ENCODE data around the gene SGSM2. TPM values are rescaled to one million over a fixed set of nuclear protein-coding genes. Genes with fewer than 3 reads are reported as not detected.
A peak's percentile ranks its signal among the peaks of the same experiment; 100 is the strongest.

The SGSM2 gene
- total RNA-seq, 2 experiments from 2014 or later, result 21.4 to 28.0 TPM

- no peak for ATAC-seq
- H3K4me3 Mint-ChIP-seq, result no peak overlapping the region
- intact Hi-C loops (cut with DNase I, micrococcal nuclease), result loop anchor here (1.0 to 5.0 kb wide), 14 partner anchors 17 to 1302 kb away; partner anchors contain the start of genes MNT (in 2 of the 2), SMG6 (in 2 of the 2), SRR (in 2 of the 2) and CLUH (in 1 of the 2)
Measured at GRCh38 chr17:2335726-2336214, 1.5 kb upstream of the SGSM2 start.

DNA sequence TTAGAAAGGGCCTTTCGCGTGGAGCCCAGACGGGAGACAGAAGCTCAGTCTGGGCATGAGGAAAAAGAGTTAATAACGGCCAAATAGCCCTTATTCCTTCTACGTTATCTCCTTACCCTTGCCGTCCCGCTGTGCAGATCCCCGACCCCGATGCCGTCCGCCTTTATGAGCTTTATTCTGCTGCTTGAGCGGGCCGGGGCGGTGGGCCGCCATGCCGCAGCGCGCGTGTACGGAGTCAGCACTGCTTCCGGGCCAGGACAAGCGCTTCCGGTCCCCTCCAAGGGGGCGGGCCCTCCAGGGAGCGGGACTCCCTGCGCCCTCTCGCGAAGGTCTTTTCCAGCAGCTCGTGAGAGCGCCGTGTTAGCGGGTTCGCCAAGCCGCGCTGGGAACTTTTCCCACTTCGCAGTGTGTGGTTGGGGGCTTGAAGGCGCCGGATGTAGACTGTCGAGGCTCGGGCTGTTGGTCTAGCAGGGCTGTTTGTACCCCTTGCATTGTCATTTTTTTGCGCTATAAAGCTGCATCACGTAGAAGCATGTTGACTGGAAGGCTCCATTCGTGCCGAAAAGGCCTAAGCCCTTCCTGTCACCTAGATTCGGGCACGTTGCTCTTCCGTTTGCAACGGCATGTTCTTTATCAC, 968 bp upstream of the SGSM2 start, which contains the start of gene TSR1:
TSS of gene TSR1 (minus strand) at position 243 of the 637 bp plus-strand sequence. CDS start at position 213, 30 bp downstream.
- ChIA-PET CTCF (interaction anchor here (0.8 to 2.9 kb wide), 6 partner anchors 15 to 92 kb away, joined by 3 to 9 read pairs (median 4); no protein-coding TSS in a partner anchor), POLR2A (interaction anchor here (0.5 to 3.2 kb wide), 8 partner anchors 15 to 127 kb away, joined by 3 to 16 read pairs (median 4); partner anchors contain the start of genes SMG6 and SRR)
- peak within 1 kb of the TSS; percentile 99 for H3K27ac Mint-ChIP-seq
- intact Hi-C loops (cut with DNase I, micrococcal nuclease), result loop anchor here (1.0 to 5.0 kb wide), 14 partner anchors 16 to 1301 kb away; partner anchors contain the start of genes MNT (in 2 of the 2), SMG6 (in 2 of the 2), SRR (in 2 of the 2) and CLUH (in 1 of the 2)
- H3K4me3 Mint-ChIP-seq, result no peak within 1 kb of the TSS
- DNase-seq, result peak; percentile 94
- no peaks in the 10 kb centered on the region for H3K36me3 Mint-ChIP-seq (ENCODE audit: low read depth)
- peaks cover 14% of the 10 kb centered on the region for H3K4me1 Mint-ChIP-seq
- peak; percentile 93 for ATAC-seq
- no peaks in the 10 kb centered on the region for H3K9me3 Mint-ChIP-seq (ENCODE audit: low read depth)
- no peaks in the 10 kb centered on the region for H3K27me3 Mint-ChIP-seq

More at GRCh38 chr17:2335726-2336214, 1.5 kb upstream of the SGSM2 start:
- ChIA-PET POLR2A (interaction anchor here (0.6 to 3.2 kb wide), 6 partner anchors 14 to 126 kb away, joined by 3 to 16 read pairs (median 4); partner anchors contain the start of genes SMG6 and SRR), CTCF (interaction anchor here (0.8 to 2.9 kb wide), 6 partner anchors 16 to 91 kb away, joined by 3 to 9 read pairs (median 4); no protein-coding TSS in a partner anchor)
- Mint-ChIP-seq H3K27me3 (no peaks in the 10 kb centered on the region), H3K27ac (peak overlapping the region; percentile 99), H3K4me1 (peaks cover 17% of the 10 kb centered on the region), H3K36me3 (ENCODE audit: low read depth) (no peaks in the 10 kb centered on the region), H3K9me3 (ENCODE audit: low read depth) (no peaks in the 10 kb centered on the region)
- no peak for DNase-seq

- ChIA-PET POLR2A (interaction anchor here (0.7 to 3.2 kb wide), 5 partner anchors 8 to 305 kb away, joined by 3 to 16 read pairs (median 3); partner anchors contain the start of genes SMG6 and SRR), CTCF (interaction anchor here (1.1 to 1.4 kb wide), 6 partner anchors 9 to 279 kb away, joined by 3 to 5 read pairs (median 3); no protein-coding TSS in a partner anchor)
- intact Hi-C loops (cut with DNase I, micrococcal nuclease), result loop anchor here (1.0 to 5.0 kb wide), 9 partner anchors 15 to 1300 kb away; partner anchors contain the start of genes CTNS (in 1 of the 2), INPP5K (in 1 of the 2), MNT (in 1 of the 2) and SHPK (in 1 of the 2)
- Mint-ChIP-seq H3K27me3 (no peaks in the 10 kb centered on the region), H3K9me3 (ENCODE audit: low read depth) (no peaks in the 10 kb centered on the region), H3K27ac (peak overlapping the region; percentile 44), H3K4me1 (peaks cover 16% of the 10 kb centered on the region), H3K36me3 (ENCODE audit: low read depth) (peaks cover 4% of the 10 kb centered on the region), H3K4me3 (peak overlapping the region; percentile 68)
- peak; percentile 33 for ATAC-seq
- DNase-seq, result peak; percentile 73
Measured at GRCh38 chr17:2337544-2338314, 428 bp downstream of the SGSM2 start.

GRCh38 chr17:2338315-2338657, 985 bp downstream of the SGSM2 start:
- ChIA-PET CTCF (interaction anchor here (0.6 to 1.4 kb wide), 6 partner anchors 8 to 280 kb away, joined by 3 read pairs; no protein-coding TSS in a partner anchor), POLR2A (interaction anchor here (0.7 to 3.2 kb wide), 4 partner anchors 9 to 55 kb away, joined by 3 to 16 read pairs (median 4); partner anchors contain the start of genes SMG6 and SRR)
- intact Hi-C loops (cut with DNase I, micrococcal nuclease), result loop anchor here (5.0 kb wide), 2 partner anchors 286 to 1299 kb away; partner anchors contain the start of genes CTNS (in 1 of the 2) and SHPK (in 1 of the 2)
- H3K27ac Mint-ChIP-seq, result peak overlapping the region; percentile 44
- no peaks in the 10 kb centered on the region for H3K27me3 Mint-ChIP-seq
- no peak for ATAC-seq
- peaks cover 18% of the 10 kb centered on the region for H3K4me1 Mint-ChIP-seq
- peaks cover 4% of the 10 kb centered on the region for H3K36me3 Mint-ChIP-seq (ENCODE audit: low read depth)
- DNase-seq, result peak; percentile 24
- H3K4me3 Mint-ChIP-seq, result peak overlapping the region; percentile 68
- H3K9me3 Mint-ChIP-seq (ENCODE audit: low read depth), result no peaks in the 10 kb centered on the region

- Mint-ChIP-seq H3K36me3 (ENCODE audit: low read depth) (peaks cover 8% of the 10 kb centered on the region), H3K27ac (no peak overlapping the region), H3K4me1 (peaks cover 10% of the 10 kb centered on the region), H3K4me3 (no peak overlapping the region), H3K9me3 (ENCODE audit: low read depth) (no peaks in the 10 kb centered on the region), H3K27me3 (no peaks in the 10 kb centered on the region)
- intact Hi-C loops (cut with DNase I, micrococcal nuclease), result no loop called here
- CTCF ChIA-PET, result no interaction called here
- POLR2A ChIA-PET, result no interaction called here
- peak; percentile 76 for DNase-seq
- peak; percentile 87 for ATAC-seq
Measured at GRCh38 chr17:2343421-2343820, 6.1 kb downstream of the SGSM2 start.

DNA sequence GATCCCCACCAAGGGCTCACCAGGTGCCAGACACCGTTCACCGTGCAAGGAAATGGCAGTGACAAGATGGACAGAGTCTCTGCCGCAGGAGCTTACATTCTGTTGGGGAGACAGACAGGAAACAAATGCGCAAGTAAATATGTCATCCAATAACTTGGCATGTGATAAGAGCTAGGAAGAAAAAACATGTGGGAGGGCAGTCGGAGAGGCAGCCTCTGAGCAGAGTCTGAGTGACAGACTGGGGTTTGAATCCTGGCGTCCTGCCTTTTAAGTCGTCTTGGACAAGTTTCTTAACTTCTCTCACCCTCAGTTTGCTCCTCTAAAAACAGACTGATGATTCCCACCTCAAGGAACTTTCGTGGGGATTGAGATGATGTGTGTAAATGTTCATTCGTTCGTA, 7.2 kb downstream of the SGSM2 start:
- no peaks in the 10 kb centered on the region for H3K9me3 Mint-ChIP-seq (ENCODE audit: low read depth)
- no peaks in the 10 kb centered on the region for H3K27me3 Mint-ChIP-seq
- DNase-seq (no peak), ATAC-seq (no peak)
- POLR2A ChIA-PET, result no interaction called here
- peaks cover 8% of the 10 kb centered on the region for H3K4me1 Mint-ChIP-seq
- CTCF ChIA-PET, result interaction anchor here (1.0 kb wide), 1 partner anchor 8 kb away, joined by 3 read pairs; no protein-coding TSS in a partner anchor
- H3K27ac Mint-ChIP-seq, result no peak overlapping the region
- H3K4me3 Mint-ChIP-seq, result no peak overlapping the region
- intact Hi-C loops (cut with DNase I, micrococcal nuclease), result no loop called here
- H3K36me3 Mint-ChIP-seq (ENCODE audit: low read depth), result peaks cover 8% of the 10 kb centered on the region

DNA sequence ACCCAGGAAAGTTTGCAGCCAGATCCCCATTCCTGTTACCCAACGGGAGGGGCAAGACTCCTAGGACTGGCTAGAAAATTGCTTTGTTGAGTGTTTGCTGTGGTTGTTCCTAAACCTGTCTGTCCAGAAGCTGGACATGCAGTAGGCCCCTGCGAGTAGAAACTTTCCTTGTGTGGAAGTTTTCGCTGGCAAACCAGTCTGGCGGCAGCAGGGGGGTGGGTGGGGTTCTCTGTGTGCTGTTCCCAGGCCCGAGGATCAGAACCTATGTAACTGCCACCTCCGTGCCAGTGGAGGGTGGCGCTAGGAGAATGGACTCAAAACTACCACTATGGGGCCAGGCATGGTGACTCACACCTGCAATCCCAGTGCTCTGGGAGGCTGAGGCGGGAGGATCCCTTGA, 9.2 kb downstream of the SGSM2 start:
- no peak for ATAC-seq
- ChIA-PET CTCF (interaction anchor here (0.6 to 1.1 kb wide), 4 partner anchors 9 to 287 kb away, joined by 3 to 5 read pairs (median 4); partner anchors contain the start of gene SGSM2), POLR2A (no interaction called here)
- Mint-ChIP-seq H3K4me1 (peaks cover 8% of the 10 kb centered on the region), H3K4me3 (no peak overlapping the region), H3K36me3 (ENCODE audit: low read depth) (peaks cover 8% of the 10 kb centered on the region), H3K27ac (no peak overlapping the region), H3K27me3 (no peaks in the 10 kb centered on the region), H3K9me3 (ENCODE audit: low read depth) (no peaks in the 10 kb centered on the region)
- intact Hi-C loops (cut with DNase I, micrococcal nuclease), result no loop called here
- DNase-seq, result no peak

GRCh38 chr17:2347805-2348685, 10.7 kb downstream of the SGSM2 start:
- ChIA-PET CTCF (interaction anchor here (0.5 to 1.0 kb wide), 3 partner anchors 263 to 291 kb away, joined by 3 to 4 read pairs (median 3); no protein-coding TSS in a partner anchor), POLR2A (no interaction called here)
- H3K27ac Mint-ChIP-seq, result no peak overlapping the region
- intact Hi-C loops (cut with DNase I, micrococcal nuclease), result no loop called here
- no peak for DNase-seq
- peaks cover 8% of the 10 kb centered on the region for H3K4me1 Mint-ChIP-seq
- H3K9me3 Mint-ChIP-seq (ENCODE audit: low read depth), result no peaks in the 10 kb centered on the region
- ATAC-seq, result no peak
- H3K4me3 Mint-ChIP-seq, result no peak overlapping the region
- H3K36me3 Mint-ChIP-seq (ENCODE audit: low read depth), result peaks cover 4% of the 10 kb centered on the region
- H3K27me3 Mint-ChIP-seq, result no peaks in the 10 kb centered on the region

- no peak overlapping the region for H3K27ac Mint-ChIP-seq
- no peaks in the 10 kb centered on the region for H3K27me3 Mint-ChIP-seq
- ChIA-PET POLR2A (no interaction called here), CTCF (interaction anchor here (1.1 to 3.8 kb wide), 2 partner anchors 15 to 31 kb away, joined by 3 to 17 read pairs; partner anchors contain the start of gene TSR1)
- ATAC-seq (no peak), DNase-seq (no peak)
- peaks cover 16% of the 10 kb centered on the region for H3K4me1 Mint-ChIP-seq
- no peaks in the 10 kb centered on the region for H3K36me3 Mint-ChIP-seq (ENCODE audit: low read depth)
- intact Hi-C loops (cut with DNase I, micrococcal nuclease), result loop anchor here in 1 of 2 experiments (5.0 kb wide), 1 partner anchor 299 kb away; no protein-coding TSS in a partner anchor
- H3K4me3 Mint-ChIP-seq, result no peak overlapping the region
- H3K9me3 Mint-ChIP-seq (ENCODE audit: low read depth), result no peaks in the 10 kb centered on the region
Measured at GRCh38 chr17:2351269-2351668, 14.0 kb downstream of the SGSM2 start.

GRCh38 chr17:2354311-2354710, 17.0 kb downstream of the SGSM2 start:
- no peaks in the 10 kb centered on the region for H3K9me3 Mint-ChIP-seq (ENCODE audit: low read depth)
- H3K4me3 Mint-ChIP-seq, result no peak overlapping the region
- intact Hi-C loops (cut with DNase I, micrococcal nuclease), result loop anchor here in 1 of 2 experiments (5.0 kb wide), 1 partner anchor 302 kb away; no protein-coding TSS in a partner anchor
- peaks cover 2% of the 10 kb centered on the region for H3K36me3 Mint-ChIP-seq (ENCODE audit: low read depth)
- H3K4me1 Mint-ChIP-seq, result peaks cover 16% of the 10 kb centered on the region
- ChIA-PET CTCF (interaction anchor here (0.6 to 3.8 kb wide), 11 partner anchors 11 to 180 kb away, joined by 3 to 17 read pairs (median 5); no protein-coding TSS in a partner anchor), POLR2A (interaction anchor here (0.9 kb wide), 1 partner anchor 28 kb away, joined by 5 read pairs; no protein-coding TSS in a partner anchor)
- no peaks in the 10 kb centered on the region for H3K27me3 Mint-ChIP-seq
- no peak overlapping the region for H3K27ac Mint-ChIP-seq
- no peak for ATAC-seq
- no peak for DNase-seq
